CD4-positive, alpha-beta T cell treated with Interleukin-2 at 100 ng/mL for 4 hours (primary cell): ENCODE results near the gene ARHGEF16.

ENCODE experiments used
- DNase-seq: peaks from one replicate; pipeline ENCODE4 v3.0.0-alpha.2; 2020; ENCODE audit warnings: low spot score

ARHGEF16 gene

DNA sequence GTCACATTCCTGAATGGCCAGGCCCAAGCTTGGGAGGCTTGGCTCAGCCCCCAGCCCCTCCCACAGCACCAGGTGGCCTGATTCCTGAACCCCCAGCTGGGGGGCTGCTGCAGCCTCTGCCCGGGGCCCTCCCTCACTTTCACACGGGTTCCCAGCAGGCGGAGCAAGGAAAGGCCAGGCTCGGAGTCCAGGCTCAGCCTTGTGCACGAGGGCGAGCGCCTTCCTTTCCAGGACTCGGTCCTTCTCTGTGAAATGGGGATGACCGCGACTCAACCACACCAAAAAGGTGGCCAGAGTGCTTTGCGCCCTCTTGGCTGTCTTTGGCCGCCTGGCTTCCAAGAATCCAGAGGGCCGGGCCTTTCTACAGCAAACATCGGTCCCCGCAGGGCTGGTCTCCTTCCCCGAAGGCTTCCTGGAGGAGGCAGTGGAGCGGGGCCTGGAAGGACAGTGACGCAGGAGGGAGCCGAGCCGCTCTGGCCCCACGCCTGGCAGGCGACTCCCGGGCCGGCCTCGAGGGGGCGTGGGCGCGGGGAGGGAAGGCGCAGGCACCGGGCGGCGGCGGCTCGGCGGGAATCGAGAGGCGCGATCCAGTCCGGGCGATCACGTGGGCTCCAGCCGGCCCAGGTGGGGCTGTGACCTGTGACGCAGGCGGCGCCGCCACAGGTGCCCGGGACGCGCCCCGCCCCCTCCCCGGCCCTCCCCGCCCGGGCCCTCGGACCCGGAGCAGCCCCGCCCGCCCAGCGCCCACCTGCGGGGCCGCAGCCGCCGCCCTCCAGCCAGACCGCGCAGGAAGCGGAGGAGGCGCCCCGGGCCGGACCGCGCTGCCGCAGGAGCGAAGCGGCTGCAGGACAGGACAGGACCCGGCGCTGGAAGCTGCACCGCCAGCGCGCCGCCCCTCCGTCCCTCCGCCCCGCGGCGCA is at the start of gene ARHGEF16:
Gene ARHGEF16 (plus strand): TSS at position 775 of the 920 bp plus-strand sequence. CDS start 8,420 bp downstream, outside the sequence.
- DNase-seq, result peak; percentile 17

DNA sequence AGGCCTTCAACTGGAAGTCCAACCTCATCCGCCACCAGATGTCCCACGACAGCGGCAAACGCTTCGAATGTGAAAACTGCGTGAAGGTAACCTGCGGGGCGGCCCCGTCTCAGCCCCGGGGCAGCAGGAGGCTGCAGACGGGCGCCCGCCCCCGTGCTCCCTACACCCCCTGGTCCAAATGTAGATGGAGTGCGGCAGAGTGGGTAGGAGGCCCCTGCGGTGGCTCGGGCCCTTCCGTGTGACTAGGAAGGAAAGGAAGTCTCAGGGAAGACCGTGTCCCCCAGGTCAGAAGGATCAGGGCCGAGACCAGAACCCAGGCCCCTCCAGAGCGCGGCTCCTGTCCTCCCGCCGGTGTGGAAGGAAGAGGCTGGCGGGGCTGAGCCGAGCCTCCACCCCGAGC is 49.7 kb upstream of the ARHGEF16 start:
- DNase-seq, result no peak

DNA sequence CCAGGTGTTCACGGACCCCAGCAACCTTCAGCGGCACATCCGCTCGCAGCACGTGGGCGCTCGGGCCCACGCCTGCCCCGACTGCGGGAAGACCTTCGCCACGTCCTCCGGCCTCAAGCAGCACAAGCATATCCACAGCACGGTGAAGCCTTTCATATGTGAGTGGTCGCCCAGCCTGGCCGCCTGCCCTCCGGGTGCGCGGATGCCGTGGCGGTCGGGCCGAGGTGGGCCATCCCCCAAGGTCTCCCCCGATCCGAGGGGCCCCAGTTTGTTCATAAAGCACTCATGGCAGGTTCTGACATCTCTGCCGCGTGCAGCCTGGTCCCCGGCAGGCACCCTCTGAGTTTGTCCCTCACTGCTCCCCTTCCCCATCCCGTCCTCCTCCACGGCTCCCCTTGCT is 49.0 kb upstream of the ARHGEF16 start:
- no peak for DNase-seq

DNA sequence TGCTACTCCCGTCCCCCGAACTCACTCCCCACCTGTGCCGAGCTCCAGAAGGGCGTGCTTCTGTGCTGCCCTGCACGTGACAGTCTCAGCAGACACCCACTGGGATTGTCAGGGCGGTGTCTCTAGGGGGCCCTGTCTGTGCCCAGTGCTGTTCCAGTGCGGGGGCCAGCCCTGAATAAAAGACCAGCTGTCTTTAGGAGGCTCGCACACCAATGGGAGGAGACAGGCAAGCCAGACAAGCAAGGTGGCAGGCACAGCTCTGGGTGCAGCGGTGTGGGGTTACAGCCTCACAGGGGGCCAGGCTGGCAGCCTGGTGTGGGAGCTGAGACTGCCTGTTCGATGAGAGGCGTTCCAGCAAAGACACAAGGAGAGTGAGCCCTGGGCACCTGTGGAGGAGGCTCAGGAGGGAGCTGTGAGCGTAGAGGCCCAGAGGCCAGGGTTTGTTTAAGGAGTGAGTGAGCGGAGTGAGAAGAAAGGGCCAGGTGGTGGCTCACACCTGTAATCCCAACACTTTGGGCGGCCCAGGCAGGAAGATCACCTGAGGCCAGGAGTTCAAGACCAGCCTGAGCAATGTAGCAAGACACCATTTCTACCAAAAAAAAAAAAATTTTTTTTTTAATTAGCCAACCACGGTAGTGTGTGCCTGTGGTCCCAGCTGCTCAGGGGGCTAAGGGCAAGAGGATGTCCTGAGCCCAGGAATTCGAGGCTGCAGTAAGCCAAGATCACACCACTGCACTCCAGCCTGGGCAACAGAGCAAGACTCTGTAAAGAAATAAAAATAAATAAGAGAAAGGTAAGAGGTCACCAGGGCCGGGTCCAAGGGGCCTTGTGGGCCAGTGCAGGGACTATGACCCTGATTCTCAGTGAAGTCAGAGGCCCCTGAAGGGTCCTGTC is 48.2 kb upstream of the ARHGEF16 start:
- DNase-seq, result no peak

DNA sequence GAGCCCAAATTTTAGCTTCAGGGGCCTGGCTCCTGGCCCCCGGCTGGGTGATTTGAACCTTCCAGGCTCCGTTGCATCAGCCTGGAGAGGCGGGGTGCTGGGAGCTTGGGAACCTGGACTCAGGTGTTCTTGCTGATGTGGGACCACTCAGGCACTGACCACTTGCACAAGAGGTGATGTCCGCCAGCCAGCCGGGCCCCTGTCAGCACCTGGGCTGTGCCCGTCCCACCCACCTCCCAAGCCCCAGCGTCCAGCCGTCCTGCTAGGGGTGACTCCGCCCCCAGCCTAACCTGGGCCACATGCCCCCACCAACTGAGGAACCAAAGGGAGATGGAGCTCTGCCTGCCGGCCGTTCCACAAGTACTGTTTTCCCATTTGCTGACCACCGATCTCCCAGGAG is 47.4 kb upstream of the ARHGEF16 start:
- DNase-seq, result no peak

DNA sequence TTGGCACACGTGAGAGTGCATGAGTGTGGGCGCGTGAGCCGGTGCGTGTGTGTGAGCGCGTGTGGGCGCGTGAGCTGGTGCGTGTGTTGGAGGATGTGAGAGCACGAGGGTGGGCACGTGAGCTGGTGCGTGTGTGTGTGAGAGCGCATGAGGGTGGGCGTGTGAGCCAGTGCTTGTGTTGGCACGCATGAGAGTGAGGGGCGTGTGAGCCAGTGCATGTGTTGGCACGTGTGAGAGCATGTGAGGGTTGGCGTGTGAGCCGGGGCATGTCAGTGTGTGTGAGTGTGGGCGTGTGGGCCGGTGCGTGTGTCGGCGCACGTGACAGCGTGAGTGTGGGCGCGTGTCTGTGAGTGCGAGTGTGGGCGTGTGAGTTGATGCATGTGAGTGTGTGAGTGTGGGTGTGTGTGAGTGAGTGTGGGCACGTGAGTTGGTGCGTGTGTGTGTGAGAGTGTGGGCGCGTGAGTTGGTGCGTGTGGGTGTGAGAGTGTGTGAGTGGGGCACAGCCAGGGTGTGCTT is 45.7 kb upstream of the ARHGEF16 start:
- no peak for DNase-seq

DNA sequence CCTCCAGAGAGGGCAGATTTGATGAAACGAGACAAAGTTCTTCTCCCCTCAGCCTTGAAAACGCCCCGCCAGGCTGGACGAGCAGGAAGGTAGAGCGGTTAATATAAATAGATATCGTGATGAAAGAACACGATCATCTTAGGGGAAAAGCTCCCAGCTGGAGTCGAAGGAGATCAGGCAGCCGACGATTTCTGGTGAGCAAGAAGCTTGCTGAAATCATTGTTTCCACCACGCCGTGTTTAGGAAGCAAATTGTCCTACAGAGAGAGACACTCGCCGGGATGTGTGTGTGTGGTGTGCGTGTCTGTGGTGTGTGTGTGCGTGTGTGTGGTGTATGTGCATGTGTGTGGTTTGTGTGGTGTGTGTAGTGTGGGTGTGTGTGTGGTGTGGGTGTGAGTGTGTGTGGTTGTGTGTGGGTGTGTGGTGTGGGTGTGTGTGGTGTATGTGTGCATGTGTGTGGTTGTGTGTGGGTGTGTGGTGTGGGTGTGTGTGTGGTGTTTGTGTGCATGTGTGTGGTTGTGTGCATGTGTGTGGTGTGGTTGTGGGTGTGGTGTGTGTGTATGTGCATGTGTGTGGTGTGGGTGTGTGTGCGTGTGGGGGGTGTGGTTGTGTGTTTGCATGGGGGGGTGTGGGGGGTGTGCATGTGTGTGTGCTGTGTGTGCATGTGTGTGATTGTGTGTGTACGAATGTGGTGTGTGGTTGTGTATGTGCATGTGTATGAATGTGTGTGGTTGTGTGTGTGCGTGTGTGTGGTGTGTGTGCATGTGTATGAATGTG is 44.9 kb upstream of the ARHGEF16 start:
- no peak for DNase-seq

DNA sequence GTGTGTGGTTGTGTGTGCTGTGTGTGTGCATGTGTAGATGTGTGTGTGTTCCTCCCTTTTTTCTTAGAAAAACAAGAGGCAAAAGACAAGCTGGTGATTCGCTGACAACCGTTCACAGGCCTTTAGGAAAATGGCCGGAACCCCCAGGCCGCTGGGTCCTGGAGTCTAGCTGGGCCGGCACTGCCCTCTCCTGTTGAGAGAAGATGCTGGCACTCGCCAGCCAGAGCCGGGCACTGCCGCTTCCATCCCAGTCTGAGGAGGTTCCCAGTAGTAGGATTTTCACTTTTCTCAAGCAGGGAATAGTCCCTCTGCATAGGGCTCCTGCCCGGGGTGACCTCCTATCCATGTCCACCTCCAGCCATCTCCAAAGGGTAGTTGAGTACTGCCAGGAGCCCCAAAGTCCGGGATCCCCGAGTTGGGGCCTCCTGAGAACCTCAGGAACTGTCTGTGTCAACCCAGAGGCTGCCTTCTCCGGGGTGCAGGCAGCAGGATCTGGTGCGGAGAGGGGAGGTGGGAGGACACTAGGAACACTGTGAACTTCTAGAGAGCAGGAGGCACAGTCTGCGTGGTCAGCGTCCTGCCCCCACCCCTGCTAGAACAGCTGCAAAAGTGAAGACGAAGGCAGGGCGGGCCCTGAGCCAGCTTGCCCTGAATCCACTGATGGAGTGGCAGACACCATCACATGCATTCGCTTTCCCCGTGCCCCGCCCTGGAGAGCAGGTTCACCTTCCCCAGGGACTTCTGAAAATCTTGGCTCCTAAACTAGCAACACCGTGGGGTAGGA is 44.1 kb upstream of the ARHGEF16 start:
- no peak for DNase-seq

DNA sequence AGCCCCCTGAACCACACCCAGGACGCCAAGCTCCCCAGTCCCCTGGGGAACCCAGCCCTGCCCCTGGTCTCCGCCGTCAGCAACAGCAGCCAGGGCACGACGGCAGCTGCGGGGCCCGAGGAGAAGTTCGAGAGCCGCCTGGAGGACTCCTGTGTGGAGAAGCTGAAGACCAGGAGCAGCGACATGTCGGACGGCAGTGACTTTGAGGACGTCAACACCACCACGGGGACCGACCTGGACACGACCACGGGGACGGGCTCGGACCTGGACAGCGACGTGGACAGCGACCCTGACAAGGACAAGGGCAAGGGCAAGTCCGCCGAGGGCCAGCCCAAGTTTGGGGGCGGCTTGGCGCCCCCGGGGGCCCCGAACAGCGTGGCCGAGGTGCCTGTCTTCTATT is 42.7 kb upstream of the ARHGEF16 start:
- DNase-seq, result no peak

DNA sequence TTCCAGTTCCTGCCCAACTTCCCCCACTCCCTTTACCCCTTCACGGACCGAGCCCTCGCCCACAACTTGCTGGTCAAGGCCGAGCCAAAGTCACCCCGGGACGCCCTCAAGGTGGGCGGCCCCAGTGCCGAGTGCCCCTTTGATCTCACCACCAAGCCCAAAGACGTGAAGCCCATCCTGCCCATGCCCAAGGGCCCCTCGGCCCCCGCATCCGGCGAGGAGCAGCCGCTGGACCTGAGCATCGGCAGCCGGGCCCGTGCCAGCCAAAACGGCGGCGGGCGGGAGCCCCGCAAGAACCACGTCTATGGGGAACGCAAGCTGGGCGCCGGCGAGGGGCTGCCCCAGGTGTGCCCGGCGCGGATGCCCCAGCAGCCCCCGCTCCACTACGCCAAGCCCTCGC is 42.1 kb upstream of the ARHGEF16 start:
- no peak for DNase-seq

DNA sequence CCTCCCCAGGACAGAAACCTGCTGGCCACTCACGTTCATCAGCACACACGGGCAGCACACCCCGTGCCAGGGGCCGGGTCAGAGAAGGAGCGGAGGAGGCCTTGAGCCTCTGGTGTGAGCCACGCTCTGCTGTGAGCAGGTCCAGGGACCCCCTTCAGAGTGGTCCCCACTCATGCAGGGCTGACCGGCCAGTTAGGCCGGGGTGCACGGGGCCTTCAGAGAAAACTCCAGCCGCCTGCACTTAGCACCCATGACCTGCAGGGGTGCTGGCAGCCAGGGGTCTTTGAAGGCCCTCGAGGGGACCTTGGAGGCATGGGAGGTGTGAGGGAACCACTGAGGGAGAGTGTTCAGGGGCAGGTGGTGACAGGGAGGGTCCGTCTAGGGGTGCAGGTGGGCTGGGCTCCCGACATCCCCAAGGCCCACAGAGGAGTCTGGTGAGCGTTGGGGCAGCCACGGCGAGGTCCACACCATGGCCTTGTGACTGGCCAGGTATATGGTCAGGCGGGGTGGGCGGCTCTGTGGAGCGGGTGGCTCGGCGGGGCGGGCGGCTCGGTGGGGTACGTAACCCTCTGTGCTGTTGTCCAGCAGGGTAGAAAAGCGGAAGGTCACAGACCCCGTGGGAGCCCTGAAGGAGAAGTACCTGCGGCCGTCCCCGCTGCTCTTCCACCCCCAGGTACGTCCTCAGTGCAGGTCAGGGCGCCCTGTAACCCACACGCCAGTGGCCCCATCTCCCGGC is 40.3 kb upstream of the ARHGEF16 start:
- DNase-seq, result no peak

DNA sequence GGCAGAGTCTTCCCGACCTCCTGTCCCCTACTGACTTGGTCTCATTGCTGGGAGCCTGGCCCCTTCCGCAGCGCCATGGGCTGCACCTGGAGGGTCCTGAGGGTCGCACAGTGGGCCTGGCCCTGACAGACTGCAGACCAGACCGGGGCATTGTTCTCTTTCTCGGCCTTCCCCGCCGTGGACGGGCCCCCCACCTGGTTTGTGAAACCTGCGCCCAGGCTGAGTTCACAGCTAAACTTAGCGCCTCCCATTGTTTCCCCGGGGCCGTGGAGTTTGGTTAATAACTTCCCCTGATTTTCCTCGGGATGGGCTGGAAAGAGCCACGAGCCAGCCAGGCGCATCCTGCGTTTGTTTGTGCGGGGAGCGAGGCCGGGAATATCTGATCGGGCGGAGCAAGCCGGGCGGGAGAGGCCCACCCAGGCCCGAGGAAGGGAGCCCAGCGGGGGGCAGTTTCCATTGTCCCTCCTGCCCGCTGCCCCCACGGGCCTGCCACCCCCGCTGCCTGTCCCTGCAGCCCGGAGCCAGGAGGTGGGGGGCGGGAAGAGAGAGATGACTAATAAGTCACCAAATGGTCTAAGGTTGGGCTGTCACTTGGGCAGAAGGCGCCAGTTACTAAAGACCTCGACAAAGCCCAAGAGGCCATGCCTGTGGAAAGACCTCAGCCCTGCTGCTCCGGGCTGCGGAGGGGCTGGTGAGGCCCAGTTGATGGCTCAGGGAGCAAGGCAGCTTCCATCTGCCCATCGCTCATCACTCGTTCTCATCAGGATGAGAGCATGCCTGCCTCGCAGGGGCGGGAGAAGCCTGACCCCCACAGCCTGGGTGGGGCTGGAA is 39.0 kb upstream of the ARHGEF16 start:
- no peak for DNase-seq

DNA sequence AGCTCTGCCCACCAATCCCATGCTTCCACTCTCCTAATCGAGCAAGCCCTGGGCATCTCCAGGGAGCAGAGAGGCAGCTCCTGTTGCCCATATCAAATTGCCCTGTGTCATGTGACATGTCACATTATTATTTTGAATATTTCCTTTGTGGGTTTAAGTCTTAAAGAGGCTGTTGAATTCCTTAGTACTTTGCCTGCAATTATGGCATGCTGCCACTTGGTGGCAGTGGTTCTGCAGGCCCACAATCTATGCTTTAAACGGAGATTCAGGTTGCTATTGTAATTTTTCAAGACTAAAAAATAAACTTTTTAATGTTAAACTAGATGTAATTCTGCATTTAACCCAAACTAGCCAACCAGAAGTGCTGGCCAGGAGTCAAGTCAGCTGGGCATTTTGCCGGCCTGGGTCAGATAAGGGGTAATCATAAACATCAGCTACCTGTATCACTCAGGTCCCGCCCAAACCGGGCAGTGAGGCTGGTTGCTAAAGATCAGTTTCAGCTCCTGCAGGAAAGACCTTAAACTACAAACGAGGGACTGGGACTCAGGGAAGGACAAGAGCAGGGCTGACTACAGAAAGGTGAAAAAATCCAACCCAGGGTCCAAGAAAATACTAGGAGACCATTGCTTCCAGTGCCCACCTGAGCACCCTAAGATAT is 37.3 kb upstream of the ARHGEF16 start:
- no peak for DNase-seq

DNA sequence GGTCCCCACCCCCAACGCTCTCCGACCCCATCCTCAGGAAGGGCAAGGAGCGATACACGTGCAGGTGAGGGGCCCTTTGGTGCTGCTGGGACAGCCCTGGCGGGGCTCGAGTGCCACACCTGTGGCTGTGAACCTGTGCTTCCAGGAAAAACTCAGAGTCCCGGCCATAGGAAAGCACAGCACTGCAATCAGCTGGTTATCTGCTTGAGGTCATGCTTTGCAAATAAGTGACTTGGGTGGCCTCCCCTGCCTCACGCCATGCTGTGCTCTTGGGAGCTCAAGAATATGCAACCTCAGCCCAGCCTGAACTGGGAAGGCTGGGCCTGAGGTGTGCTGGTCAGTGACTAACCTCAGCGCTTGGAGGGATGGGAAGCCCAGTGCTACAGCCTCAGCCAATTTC is 36.5 kb upstream of the ARHGEF16 start:
- no peak for DNase-seq

DNA sequence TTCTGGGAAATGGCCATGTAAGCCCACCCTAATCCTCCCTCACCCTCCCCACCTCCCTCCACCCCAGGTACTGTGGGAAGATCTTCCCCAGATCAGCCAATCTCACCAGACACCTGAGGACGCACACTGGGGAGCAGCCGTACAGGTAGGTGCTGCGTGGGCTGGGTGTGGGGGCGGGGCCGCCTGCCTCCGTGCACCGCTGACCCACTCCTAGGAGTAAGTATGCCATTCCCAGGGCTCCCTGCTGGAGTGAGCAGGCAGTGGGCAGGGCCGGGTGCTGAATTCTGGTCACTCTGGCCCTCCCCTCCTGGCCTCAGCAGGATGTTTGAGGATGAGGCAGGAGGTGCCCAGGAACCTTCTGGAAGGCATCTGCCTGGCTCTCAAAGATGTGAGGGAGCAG is 35.9 kb upstream of the ARHGEF16 start:
- no peak for DNase-seq

DNA sequence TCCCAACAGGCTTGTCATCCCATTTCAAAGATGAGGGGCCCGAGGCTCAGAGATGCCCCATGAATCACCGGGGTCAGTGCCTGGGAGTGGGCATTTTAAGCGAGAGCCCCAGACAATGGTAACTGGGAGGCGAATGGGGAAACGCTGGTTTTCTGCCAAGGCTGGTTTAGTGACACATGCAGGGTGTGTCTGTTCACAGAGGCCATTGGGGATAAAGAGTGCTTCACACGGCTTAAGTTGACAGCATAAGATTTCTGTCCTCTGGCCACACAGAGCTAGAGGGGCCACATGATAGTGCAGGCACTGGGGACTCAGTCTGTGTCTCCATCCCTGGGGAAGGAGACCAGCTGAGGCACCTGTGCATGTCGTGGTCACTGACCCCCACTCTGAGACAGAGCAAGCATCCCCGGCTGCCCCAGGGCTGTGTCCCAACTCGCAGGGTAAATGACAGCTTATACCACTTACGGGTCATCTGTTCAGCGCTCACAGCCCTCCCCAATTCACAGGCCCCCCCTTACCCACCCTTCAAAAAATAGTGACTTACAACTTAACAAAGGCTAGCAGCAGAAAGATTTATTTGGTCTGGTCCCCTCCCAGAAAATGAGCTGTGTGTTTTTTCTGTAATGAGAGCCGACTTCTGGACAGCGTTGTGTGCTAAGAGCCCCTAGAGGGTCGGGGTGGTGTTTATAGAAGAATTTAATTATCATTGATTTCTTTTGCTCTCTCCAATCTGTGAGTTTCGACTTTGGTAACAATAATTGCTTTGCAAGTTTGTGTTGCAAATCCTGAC is 34.9 kb upstream of the ARHGEF16 start:
- no peak for DNase-seq

DNA sequence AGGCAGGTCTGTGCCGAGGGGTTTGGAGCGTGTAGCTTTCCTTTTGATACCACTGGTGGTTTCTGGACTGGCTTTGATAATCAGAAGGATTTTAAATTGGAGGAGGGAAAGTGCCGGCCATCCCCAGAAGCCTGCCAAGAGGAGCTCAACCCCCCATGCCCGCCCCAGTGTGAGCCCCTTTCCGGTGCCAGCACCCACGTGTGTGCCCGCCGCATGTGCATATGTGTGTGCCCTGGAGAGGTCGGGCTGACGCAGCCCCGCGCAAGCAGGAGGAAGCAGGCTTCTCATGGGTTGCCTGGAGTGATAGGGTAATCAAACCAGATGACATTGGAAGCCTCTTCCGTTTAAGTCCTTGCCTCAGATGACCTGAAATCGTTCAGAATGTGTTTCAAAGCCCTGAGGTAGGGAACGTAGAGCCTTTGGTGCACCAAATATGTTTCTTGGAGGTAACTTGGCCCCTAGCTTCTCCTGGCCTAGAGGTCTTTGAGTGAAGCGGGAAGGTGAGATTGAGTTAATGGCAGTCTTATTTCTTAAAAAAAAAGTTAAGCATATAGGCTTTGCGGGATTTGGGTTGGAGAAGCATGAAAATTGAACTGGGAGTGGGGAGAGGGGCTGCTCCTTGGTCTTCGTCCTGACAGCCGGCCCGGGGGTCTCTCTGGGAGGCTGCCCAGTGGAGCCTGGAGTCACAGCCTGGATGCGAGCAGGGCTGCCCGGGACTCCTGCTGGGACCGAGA is 34.1 kb upstream of the ARHGEF16 start:
- DNase-seq, result no peak
